ENCODE results near the gene CYGB. TPM values are rescaled to one million over a fixed set of nuclear protein-coding genes. Genes with fewer than 3 reads are reported as not detected.

Gene CYGB
- total and polyA plus RNA-seq, 2 of the 13 experiments (the other 11 are each of a cell fraction or from before 2014, with no cell fraction given): 18.9 to 27.1 TPM

GRCh38 chr17:76498876-76499251, 38.6 kb downstream of the CYGB start:
- H3K27ac ChIP-seq (ENCODE audit: extremely low read length, insufficient read depth, low read length): peak overlapping the region; percentile 61
- ChIA-PET CTCF (ENCODE audit: low intra/inter-chr PET ratio, low total read pairs) (interaction anchor here (1.2 kb wide), 1 partner anchor 33 kb away, joined by 3 read pairs; no protein-coding TSS in a partner anchor), POLR2A (interaction anchor here (0.6 to 8.2 kb wide), 30 partner anchors 10 to 719 kb away, joined by 3 to 252 read pairs (median 9); partner anchors contain the start of genes AANAT, MFSD11, PRPSAP1 and SPHK1)
- 14% methylated on average over 4 of the region's 4 CpGs for WGBS (ENCODE audit: low lambda C conversion rate)
- BruUV-seq (replicated peaks): no TSS peak
- H3K4me3 ChIP-seq (replicated peaks in 1 of 3; ENCODE audit: insufficient read depth in 1 of 3, low read depth in 2 of 3, low read length in 3 of 3): peak overlapping the region; percentile 35 to 99 (median 40); a peak in 5 of 6 replicates
- H3K4me2 ChIP-seq (ENCODE audit: low read depth, low read length): peak overlapping the region; percentile 93
- peaks cover 18% of the 10 kb centered on the region; the same call in 1 of the 2 replicates for H4K20me1 ChIP-seq (ENCODE audit: insufficient read depth, low read length)
- H3K36me3 ChIP-seq (replicated peaks in 1 of 2; ENCODE audit: control insufficient read depth in 1 of 2, insufficient read depth in 2 of 2, low read length in 2 of 2): 0 out of 5 replicates have a peak, but pooled peaks cover 0 to 1% of the 10 kb centered on the region in 2 experiments
- H2AFZ ChIP-seq (ENCODE audit: low read length): no peak overlapping the region
- no peaks in the 10 kb centered on the region for H3K9me3 ChIP-seq (ENCODE audit: low read length)
- H3K79me2 ChIP-seq (ENCODE audit: insufficient read depth, low read length): peaks cover 29% of the 10 kb centered on the region
- FAIRE-seq (no peak), ATAC-seq (no peak), DNase-seq (ENCODE audit: low spot score) (no peak)
- H3K4me1 ChIP-seq (ENCODE audit: insufficient read depth, low read length): peaks cover 64% of the 10 kb centered on the region
- peak overlapping the region; percentile 91 for H3K9ac ChIP-seq (ENCODE audit: insufficient read depth, low read depth, low read length)
- intact Hi-C loops (cut with micrococcal nuclease; ENCODE audit: unreplicated experiment) (no loop called here), in situ Hi-C loops (cut with HindIII; ENCODE audit: extremely low pct_ligation_motif_present, low pct_unique_long_range_greater_than_20kb) (no loop called here)
- no peaks in the 10 kb centered on the region; a peak in 1 of 5 replicates for H3K27me3 ChIP-seq (ENCODE audit: control insufficient read depth in 1 of 2, insufficient read depth in 2 of 2, low read length in 2 of 2)
- TF ChIP-seq ZNF777 (CRISPR knock-in tag; IDR thresholded peaks at IDR 0.05) (peak; percentile 22; the same call in 1 of the 2 replicates), CREB1 (IDR thresholded peaks at IDR 0.05) (no peak), CREB1 (CRISPR knock-in tag; IDR thresholded peaks at IDR 0.05) (no peak), GATAD2A (CRISPR knock-in tag; IDR thresholded peaks at IDR 0.05) (no peak), PRMT3 (CRISPR knock-in tag; IDR thresholded peaks at IDR 0.05; ENCODE audit: borderline replicate concordance, low read depth) (0 out of 2 replicates have a peak, but pooled peaks have one; percentile 42), RELA (CRISPR knock-in tag; IDR thresholded peaks at IDR 0.05) (no peak), SRSF1 (optimal IDR thresholded peaks at IDR 0.05; ENCODE audit: low read depth, low read length) (peak; percentile 0), MED8 (CRISPR knock-in tag; IDR thresholded peaks at IDR 0.05; ENCODE audit: insufficient replicate concordance) (peak; percentile 9), GTF2F1 (IDR thresholded peaks at IDR 0.05; ENCODE audit: low read length) (no peak), TOPORS (CRISPR knock-in tag; IDR thresholded peaks at IDR 0.05) (no peak), ZFP91 (CRISPR knock-in tag; IDR thresholded peaks at IDR 0.05; ENCODE audit: borderline replicate concordance) (no peak), TBL1XR1 (IDR thresholded peaks at IDR 0.05; ENCODE audit: borderline replicate concordance, low read length, partially characterized antibody) (no peak), POLR2AphosphoS2 (IDR thresholded peaks at IDR 0.05; ENCODE audit: low read depth, low read length) (no peak), ZNF350 (CRISPR knock-in tag; IDR thresholded peaks at IDR 0.05; ENCODE audit: borderline replicate concordance, low read depth) (no peak), ZNF878 (CRISPR knock-in tag; IDR thresholded peaks at IDR 0.05) (0 out of 2 replicates have a peak, but pooled peaks have one; percentile 3), ZBTB38 (CRISPR knock-in tag; IDR thresholded peaks at IDR 0.05) (no peak), SIN3A (IDR thresholded peaks at IDR 0.05; ENCODE audit: borderline replicate concordance, low read depth, low read length) (no peak), ZNF18 (CRISPR knock-in tag; IDR thresholded peaks at IDR 0.05; ENCODE audit: insufficient replicate concordance) (no peak), ZFYVE20 (CRISPR knock-in tag; IDR thresholded peaks at IDR 0.05; ENCODE audit: borderline replicate concordance, low read depth) (no peak), PBX2 (CRISPR knock-in tag; IDR thresholded peaks at IDR 0.05) (no peak)
- TF ChIP-seq, protein P1, sequence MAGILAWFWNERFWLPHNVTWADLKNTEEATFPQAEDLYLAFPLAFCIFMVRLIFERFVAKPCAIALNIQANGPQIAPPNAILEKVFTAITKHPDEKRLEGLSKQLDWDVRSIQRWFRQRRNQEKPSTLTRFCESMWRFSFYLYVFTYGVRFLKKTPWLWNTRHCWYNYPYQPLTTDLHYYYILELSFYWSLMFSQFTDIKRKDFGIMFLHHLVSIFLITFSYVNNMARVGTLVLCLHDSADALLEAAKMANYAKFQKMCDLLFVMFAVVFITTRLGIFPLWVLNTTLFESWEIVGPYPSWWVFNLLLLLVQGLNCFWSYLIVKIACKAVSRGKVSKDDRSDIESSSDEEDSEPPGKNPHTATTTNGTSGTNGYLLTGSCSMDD (CRISPR knock-in tag; IDR thresholded peaks at IDR 0.05): no peak
